ENCODE results near the gene RPEL1. TPM values are rescaled to one million over a fixed set of nuclear protein-coding genes. Genes with fewer than 3 reads are reported as not detected.

RPEL1 gene
- total RNA-seq, result under 0.01 TPM in 1 of 2 replicates, not detected in the other

DNA sequence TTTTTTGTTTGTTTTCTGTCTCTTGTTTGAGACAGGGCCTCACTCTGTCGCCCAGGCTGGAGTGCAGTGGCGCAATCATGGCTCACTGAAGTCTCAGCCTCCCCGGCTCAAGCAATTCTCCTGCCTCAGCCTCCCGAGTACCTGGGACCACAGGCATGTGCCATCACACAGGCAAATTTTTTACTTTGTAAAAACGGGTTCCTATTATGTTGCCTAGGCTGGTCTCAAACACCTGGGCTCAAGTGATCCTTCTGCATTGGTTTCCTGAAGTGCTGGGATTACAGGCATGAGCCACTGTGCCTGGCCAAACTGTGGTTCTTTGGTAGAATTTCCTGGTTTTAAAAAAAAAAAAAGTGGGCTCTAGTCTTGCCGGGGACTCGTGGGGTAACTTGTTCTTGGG is at the start of gene RPEL1:
Gene RPEL1 (plus strand): TSS at position 301 of the 400 bp plus-strand sequence. CDS start 110 bp downstream, outside the sequence.

DNA sequence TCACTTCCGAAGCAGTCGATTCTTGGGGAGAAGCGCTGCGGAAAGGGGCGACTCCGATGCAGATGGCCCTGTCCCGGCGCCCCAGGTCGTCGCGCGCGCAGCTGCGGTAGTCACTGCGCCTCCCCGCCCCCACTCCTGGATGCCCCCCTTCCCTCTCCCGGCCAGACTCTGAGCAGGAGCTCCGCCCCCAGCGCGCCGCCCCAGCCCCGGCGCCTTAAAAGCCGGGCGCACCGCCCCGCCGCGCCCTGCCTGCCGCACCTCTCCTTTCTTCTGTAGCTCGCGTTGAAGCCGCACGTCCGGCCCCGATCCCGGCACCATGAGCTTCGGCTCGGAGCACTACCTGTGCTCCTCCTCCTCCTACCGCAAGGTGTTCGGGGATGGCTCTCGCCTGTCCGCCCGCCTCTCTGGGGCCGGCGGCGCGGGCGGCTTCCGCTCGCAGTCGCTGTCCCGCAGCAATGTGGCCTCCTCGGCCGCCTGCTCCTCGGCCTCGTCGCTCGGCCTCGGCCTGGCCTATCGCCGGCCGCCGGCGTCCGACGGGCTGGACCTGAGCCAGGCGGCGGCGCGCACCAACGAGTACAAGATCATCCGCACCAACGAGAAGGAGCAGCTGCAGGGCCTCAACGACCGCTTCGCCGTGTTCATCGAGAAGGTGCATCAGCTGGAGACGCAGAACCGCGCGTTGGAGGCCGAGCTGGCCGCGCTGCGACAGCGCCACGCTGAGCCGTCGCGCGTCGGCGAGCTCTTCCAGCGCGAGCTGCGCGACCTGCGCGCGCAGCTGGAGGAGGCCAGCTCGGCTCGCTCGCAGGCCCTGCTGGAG is 31.4 kb downstream of the RPEL1 start, which contains the start of gene INA:
Gene INA (plus strand): TSS at position 243 of the 817 bp plus-strand sequence. CDS start 74 bp downstream, at position 317.

Other genes starting within 250 kb of the RPEL1 start
- 31.4 and 34.4 TPM in 2 replicates for gene NT5C2, start 52.6 kb upstream of the RPEL1 start, total RNA-seq
- gene INA, start 31.3 kb downstream of the RPEL1 start, total RNA-seq, result 1.2 and 1.7 TPM in 2 replicates
- 6.9 and 10.5 TPM in 2 replicates for gene PCGF6, start 105.3 kb downstream of the RPEL1 start, total RNA-seq
- gene TAF5, start 122.1 kb downstream of the RPEL1 start, total RNA-seq, result 2.9 and 5.1 TPM in 2 replicates
- 360 and 413 TPM in 2 replicates for gene ATP5MK, start 150.6 kb downstream of the RPEL1 start, total RNA-seq
- gene PDCD11, start 150.7 kb downstream of the RPEL1 start, total RNA-seq, result 22.2 and 22.7 TPM in 2 replicates
- 38.6 and 52.5 TPM in 2 replicates for gene CALHM2, start 206.5 kb downstream of the RPEL1 start, total RNA-seq
- gene CALHM1, start 213.0 kb downstream of the RPEL1 start, total RNA-seq, result not detected in 2 replicates
- gene CALHM3, start 233.4 kb downstream of the RPEL1 start, total RNA-seq, result not detected in 2 replicates
- not detected in 2 replicates for gene NEURL1, start 247.8 kb downstream of the RPEL1 start, total RNA-seq

All from myometrial cell (primary cell).